ENCODE data around the gene ZYG11A.

The ZYG11A gene

GRCh38 chr1:52919051-52919722 is 76.6 kb downstream of the ZYG11A start:
- peak in 1 of 6 experiments; percentile 13 for DNase-seq

- no peak for DNase-seq
Measured at GRCh38 chr1:52919723-52920483, 77.3 kb downstream of the ZYG11A start.

- DNase-seq = peak in 1 of 6 experiments; percentile 13
Measured at GRCh38 chr1:52920791-52921291, 78.3 kb downstream of the ZYG11A start.

GRCh38 chr1:52925571-52926005 is 83.0 kb downstream of the ZYG11A start:
- no peak for DNase-seq

GRCh38 chr1:52926864-52927211 is 84.3 kb downstream of the ZYG11A start:
- DNase-seq = no peak

GRCh38 chr1:52927212-52928014 is 84.9 kb downstream of the ZYG11A start, which contains the start of gene SCP2:
TSS of gene SCP2 (plus strand) at chr1:52927276. CDS start at chr1:52927397, 121 bp downstream.
- DNase-seq = peak; percentile 53 to 80 (median 74)

GRCh38 chr1:52928015-52928404 is 85.5 kb downstream of the ZYG11A start:
- peak in 2 of 6 experiments; percentile 22 to 49 for DNase-seq

- no peak for DNase-seq
Measured at GRCh38 chr1:52929019-52929418, 86.5 kb downstream of the ZYG11A start.

- DNase-seq = no peak
Measured at GRCh38 chr1:52937433-52938182, 95.0 kb downstream of the ZYG11A start.

- DNase-seq = no peak
Measured at GRCh38 chr1:52938183-52938451, 95.6 kb downstream of the ZYG11A start.

- no peak for DNase-seq
Measured at GRCh38 chr1:52943876-52944416, 101.4 kb downstream of the ZYG11A start.

GRCh38 chr1:52944566-52944965 is 102.0 kb downstream of the ZYG11A start:
- DNase-seq = no peak

Measured in stimulated activated naive CD4-positive, alpha-beta T cell (primary cell).